ENCODE measurements around the gene NPR2.

NPR2 gene

GRCh38 chr9:35835216-35835632, 43.8 kb downstream of the NPR2 start:
- no peaks in the 10 kb centered on the region for H3K27me3 ChIP-seq (ENCODE audit: insufficient read depth, low read depth, severe bottlenecking)
- no peaks in the 10 kb centered on the region for H3K9me3 ChIP-seq (ENCODE audit: severe bottlenecking)
- DNase-seq, result peak; percentile 27
- no peak overlapping the region for H3K27ac ChIP-seq
- no peaks in the 10 kb centered on the region for H3K36me3 ChIP-seq
- no peak overlapping the region for H3K4me3 ChIP-seq (ENCODE audit: low read depth, low read length)
- peak; percentile 58 for TF ChIP-seq CTCF (IDR thresholded peaks at IDR 0.05; ENCODE audit: low read depth, low read length)

DNA sequence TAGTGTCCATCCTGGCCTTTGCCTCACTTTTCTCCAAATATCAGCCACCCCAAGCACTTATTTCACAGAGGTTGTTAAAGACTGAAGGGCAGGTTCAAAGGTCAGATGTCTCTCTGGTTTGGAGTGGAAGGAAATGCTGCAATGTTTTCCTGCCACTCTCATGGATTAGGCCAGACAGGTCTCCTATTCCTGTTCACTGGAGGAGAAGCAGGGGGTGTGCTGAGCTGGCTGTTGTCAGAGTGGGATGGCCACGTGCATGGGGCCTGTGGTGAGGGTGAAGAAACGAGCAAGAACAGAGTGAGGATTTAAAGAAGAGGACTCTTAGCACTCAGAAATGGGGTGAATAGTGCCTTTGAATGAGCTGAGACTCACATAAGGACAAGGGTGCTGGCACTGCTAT, 44.4 kb downstream of the NPR2 start:
- Histone ChIP-seq H3K9me3 (ENCODE audit: severe bottlenecking) (no peaks in the 10 kb centered on the region), H3K4me3 (ENCODE audit: low read depth, low read length) (no peak overlapping the region), H3K27me3 (ENCODE audit: insufficient read depth, low read depth, severe bottlenecking) (no peaks in the 10 kb centered on the region), H3K36me3 (no peaks in the 10 kb centered on the region), H3K27ac (no peak overlapping the region)
- TF ChIP-seq CTCF (IDR thresholded peaks at IDR 0.05; ENCODE audit: low read depth, low read length), result no peak
- DNase-seq, result no peak

- no peaks in the 10 kb centered on the region for H3K27me3 ChIP-seq (ENCODE audit: insufficient read depth, low read depth, severe bottlenecking)
- H3K27ac ChIP-seq, result no peak overlapping the region
- no peak for TF ChIP-seq CTCF (IDR thresholded peaks at IDR 0.05; ENCODE audit: low read depth, low read length)
- H3K36me3 ChIP-seq, result no peaks in the 10 kb centered on the region
- no peaks in the 10 kb centered on the region for H3K9me3 ChIP-seq (ENCODE audit: severe bottlenecking)
- DNase-seq, result no peak
- no peak overlapping the region for H3K4me3 ChIP-seq (ENCODE audit: low read depth, low read length)
Observed at GRCh38 chr9:35836595-35836994, 45.2 kb downstream of the NPR2 start.

- Histone ChIP-seq H3K4me3 (ENCODE audit: low read depth, low read length) (no peak overlapping the region), H3K27ac (no peak overlapping the region), H3K27me3 (ENCODE audit: insufficient read depth, low read depth, severe bottlenecking) (no peaks in the 10 kb centered on the region), H3K9me3 (ENCODE audit: severe bottlenecking) (no peaks in the 10 kb centered on the region), H3K36me3 (no peaks in the 10 kb centered on the region)
- no peak for DNase-seq
- no peak for TF ChIP-seq CTCF (IDR thresholded peaks at IDR 0.05; ENCODE audit: low read depth, low read length)
Observed at GRCh38 chr9:35839926-35840325, 48.5 kb downstream of the NPR2 start.

- no peak overlapping the region for H3K4me3 ChIP-seq (ENCODE audit: low read depth, low read length)
- no peaks in the 10 kb centered on the region for H3K36me3 ChIP-seq
- DNase-seq, result no peak
- TF ChIP-seq CTCF (IDR thresholded peaks at IDR 0.05; ENCODE audit: low read depth, low read length), result no peak
- H3K27ac ChIP-seq, result no peak overlapping the region
- no peaks in the 10 kb centered on the region for H3K9me3 ChIP-seq (ENCODE audit: severe bottlenecking)
- H3K27me3 ChIP-seq (ENCODE audit: insufficient read depth, low read depth, severe bottlenecking), result no peaks in the 10 kb centered on the region
Observed at GRCh38 chr9:35840881-35841644, 49.7 kb downstream of the NPR2 start.

DNA sequence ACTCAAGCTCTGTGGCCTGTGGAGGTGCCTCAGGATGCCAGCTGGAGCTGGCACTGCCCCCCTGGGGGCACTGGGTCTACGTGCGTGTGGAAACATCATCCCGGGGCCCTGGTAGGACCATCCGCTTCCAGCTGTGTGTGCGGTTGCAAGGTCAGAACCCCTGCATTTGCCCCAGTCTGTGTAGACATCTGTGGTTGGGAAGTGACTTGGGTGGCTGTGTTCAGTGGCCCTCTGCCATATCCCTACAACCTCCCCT, 50.2 kb downstream of the NPR2 start:
- TF ChIP-seq CTCF (IDR thresholded peaks at IDR 0.05; ENCODE audit: low read depth, low read length), result no peak
- no peaks in the 10 kb centered on the region for H3K9me3 ChIP-seq (ENCODE audit: severe bottlenecking)
- H3K27ac ChIP-seq, result no peak overlapping the region
- no peak overlapping the region for H3K4me3 ChIP-seq (ENCODE audit: low read depth, low read length)
- no peaks in the 10 kb centered on the region for H3K27me3 ChIP-seq (ENCODE audit: insufficient read depth, low read depth, severe bottlenecking)
- DNase-seq, result no peak
- no peaks in the 10 kb centered on the region for H3K36me3 ChIP-seq

Measured in WERI-Rb-1 (cell line).